Progenitor cell of endocrine pancreas (in vitro differentiated cells): ENCODE data around the gene IL1F10. TPM values are rescaled to one million over a fixed set of nuclear protein-coding genes. Genes with fewer than 3 reads are reported as not detected.

Experiments
- DNase-seq: peaks from one replicate; pipeline ENCODE4 v3.0.0; 2021; ENCODE audit warnings: low spot score; ENCODE audit not compliant: unreplicated experiment
- H3K27ac Mint-ChIP-seq: 2 replicates; pipeline ENCODE4 v1.8.0; 2021; ENCODE audit warnings: mild to moderate bottlenecking, moderate library complexity, mixed read lengths
- H3K27me3 Mint-ChIP-seq: 2 replicates; pipeline ENCODE4 v1.8.0; 2021; ENCODE audit warnings: mixed read lengths
- H3K36me3 Mint-ChIP-seq: 2 replicates; pipeline ENCODE4 v1.8.0; 2022; ENCODE audit warnings: mixed read lengths; ENCODE audit not compliant: insufficient read depth
- H3K4me1 Mint-ChIP-seq: 2 replicates; pipeline ENCODE4 v1.8.0; 2021; ENCODE audit warnings: low read depth, mixed read lengths
- H3K4me3 Mint-ChIP-seq: 2 replicates; pipeline ENCODE4 v1.8.0; 2021; ENCODE audit warnings: low read depth, mild to moderate bottlenecking, moderate library complexity, mixed read lengths
- H3K9me3 Mint-ChIP-seq: 2 replicates; pipeline ENCODE4 v1.8.0; 2021; ENCODE audit warnings: low read depth, mixed read lengths
- total RNA-seq: library from RNA; stranded (reverse); gene quantifications from 2 replicates; pipeline ENCODE4 v1.2.1, GENCODE V29; 2021
- TF ChIP-seq, protein P1 (sequence below): fragments of 200-600 bp; sonication (generic); IDR thresholded peaks from one replicate; pipeline ENCODE4 v1.5.0; 2021; ENCODE audit warnings: antibody characterized with exemption, mild to moderate bottlenecking; ENCODE audit not compliant: unreplicated experiment

The IL1F10 gene
- total RNA-seq, 1 donor from 2014 or later = not detected

DNA sequence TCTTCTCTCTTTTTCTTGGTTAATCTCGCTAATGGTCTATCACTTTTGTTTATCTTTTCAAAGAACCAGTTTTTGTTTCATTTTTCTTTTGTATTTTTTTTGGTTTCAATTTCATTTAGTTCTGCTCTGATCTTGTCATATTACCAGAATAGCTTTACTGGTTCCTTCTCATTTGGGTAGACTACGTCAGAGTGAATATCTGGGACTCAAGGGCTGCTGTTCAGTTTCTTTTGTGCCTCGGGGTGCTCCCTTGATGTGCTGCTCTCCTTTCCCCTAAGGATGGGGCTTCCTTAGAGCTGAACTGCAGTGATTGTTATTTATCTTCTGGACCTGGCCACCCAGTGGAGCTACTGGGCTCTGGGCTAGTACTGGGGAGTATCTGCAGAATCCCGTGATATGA, 30.3 kb downstream of the IL1F10 start:
- peaks cover 30% of the 10 kb centered on the region for H3K9me3 Mint-ChIP-seq

DNA sequence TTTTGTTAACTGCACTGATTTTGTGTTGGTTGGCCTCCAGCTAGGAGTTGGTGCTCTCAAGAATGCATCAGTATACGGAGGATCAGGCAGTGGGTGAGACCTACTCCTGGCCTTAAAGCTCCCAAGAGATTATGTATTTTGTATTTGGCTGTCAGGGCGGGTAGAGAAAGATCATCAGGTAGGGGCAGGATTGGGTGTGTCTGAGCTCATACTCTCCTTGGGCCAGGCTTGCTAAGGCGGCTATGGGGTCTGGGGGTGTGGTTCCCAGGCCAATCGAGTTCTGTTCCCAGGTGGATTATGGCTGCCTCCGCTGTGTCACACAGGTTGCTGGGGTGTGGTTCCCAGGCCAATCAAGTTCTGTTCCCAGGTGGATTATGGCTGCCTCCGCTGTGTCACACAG, 30.8 kb downstream of the IL1F10 start:
- TF ChIP-seq, protein P1, sequence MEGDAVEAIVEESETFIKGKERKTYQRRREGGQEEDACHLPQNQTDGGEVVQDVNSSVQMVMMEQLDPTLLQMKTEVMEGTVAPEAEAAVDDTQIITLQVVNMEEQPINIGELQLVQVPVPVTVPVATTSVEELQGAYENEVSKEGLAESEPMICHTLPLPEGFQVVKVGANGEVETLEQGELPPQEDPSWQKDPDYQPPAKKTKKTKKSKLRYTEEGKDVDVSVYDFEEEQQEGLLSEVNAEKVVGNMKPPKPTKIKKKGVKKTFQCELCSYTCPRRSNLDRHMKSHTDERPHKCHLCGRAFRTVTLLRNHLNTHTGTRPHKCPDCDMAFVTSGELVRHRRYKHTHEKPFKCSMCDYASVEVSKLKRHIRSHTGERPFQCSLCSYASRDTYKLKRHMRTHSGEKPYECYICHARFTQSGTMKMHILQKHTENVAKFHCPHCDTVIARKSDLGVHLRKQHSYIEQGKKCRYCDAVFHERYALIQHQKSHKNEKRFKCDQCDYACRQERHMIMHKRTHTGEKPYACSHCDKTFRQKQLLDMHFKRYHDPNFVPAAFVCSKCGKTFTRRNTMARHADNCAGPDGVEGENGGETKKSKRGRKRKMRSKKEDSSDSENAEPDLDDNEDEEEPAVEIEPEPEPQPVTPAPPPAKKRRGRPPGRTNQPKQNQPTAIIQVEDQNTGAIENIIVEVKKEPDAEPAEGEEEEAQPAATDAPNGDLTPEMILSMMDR = no peak
- Mint-ChIP-seq H3K4me3 (no peak overlapping the region), H3K9me3 (peaks cover 33% of the 10 kb centered on the region), H3K36me3 (no peaks in the 10 kb centered on the region), H3K4me1 (no peaks in the 10 kb centered on the region), H3K27ac (no peak overlapping the region), H3K27me3 (peaks cover 12% of the 10 kb centered on the region)
- DNase-seq = no peak

More for the DNA sequence above, 30.3 kb downstream of the IL1F10 start:
- Mint-ChIP-seq H3K27me3 (peaks cover 8% of the 10 kb centered on the region), H3K4me3 (no peak overlapping the region), H3K27ac (no peak overlapping the region), H3K4me1 (no peaks in the 10 kb centered on the region), H3K36me3 (no peaks in the 10 kb centered on the region)
- TF ChIP-seq, protein P1 = no peak
- DNase-seq = no peak

DNA sequence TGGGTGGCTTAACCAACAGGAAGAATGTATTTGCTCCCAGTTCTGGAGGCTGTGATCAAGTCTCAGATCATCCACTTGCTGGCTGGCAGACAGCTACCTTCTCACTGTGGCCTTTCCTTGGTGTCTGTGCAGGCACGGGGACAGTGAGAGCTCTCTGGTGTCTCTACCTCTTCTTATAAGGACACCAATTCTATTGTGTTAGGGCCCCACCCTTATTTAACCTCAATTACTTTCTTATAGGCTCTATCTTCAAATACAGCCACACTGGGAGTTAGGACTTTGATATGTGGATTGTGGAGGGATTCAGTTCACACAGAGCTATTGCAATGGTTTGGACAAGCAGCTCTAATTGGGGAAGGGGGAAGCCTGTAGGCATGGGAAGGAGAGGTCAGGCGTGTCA, 34.4 kb downstream of the IL1F10 start:
- no peak for DNase-seq
- Mint-ChIP-seq H3K4me3 (no peak overlapping the region), H3K9me3 (peaks cover 19% of the 10 kb centered on the region), H3K36me3 (no peaks in the 10 kb centered on the region), H3K27me3 (peaks cover 25% of the 10 kb centered on the region), H3K4me1 (peaks cover 2% of the 10 kb centered on the region), H3K27ac (no peak overlapping the region)
- TF ChIP-seq, protein P1 = no peak

DNA sequence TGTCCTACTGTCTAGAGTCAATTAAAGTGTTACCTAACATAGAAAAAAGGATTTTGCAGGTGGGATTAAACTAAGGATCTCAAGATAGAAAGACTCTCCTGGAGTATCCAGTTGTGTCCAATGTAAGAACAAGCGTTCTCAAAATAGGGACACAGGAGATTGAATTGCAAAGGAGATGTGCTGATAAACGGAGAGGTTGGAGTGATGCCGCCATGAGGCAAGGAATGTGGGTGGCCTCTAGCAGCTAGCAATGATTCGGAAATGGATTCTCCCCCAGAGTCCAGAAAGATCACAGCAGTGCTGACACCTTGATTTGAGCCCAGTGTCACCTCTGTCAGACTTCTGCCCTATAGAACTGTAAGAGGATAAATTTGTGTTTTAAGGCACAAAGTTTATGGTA, 35.5 kb downstream of the IL1F10 start:
- peaks cover 2% of the 10 kb centered on the region for H3K4me1 Mint-ChIP-seq
- H3K27me3 Mint-ChIP-seq = peaks cover 26% of the 10 kb centered on the region
- TF ChIP-seq, protein P1 = no peak
- no peak overlapping the region for H3K27ac Mint-ChIP-seq
- H3K36me3 Mint-ChIP-seq = no peaks in the 10 kb centered on the region
- no peak overlapping the region for H3K4me3 Mint-ChIP-seq
- DNase-seq = no peak
- H3K9me3 Mint-ChIP-seq = peaks cover 12% of the 10 kb centered on the region

DNA sequence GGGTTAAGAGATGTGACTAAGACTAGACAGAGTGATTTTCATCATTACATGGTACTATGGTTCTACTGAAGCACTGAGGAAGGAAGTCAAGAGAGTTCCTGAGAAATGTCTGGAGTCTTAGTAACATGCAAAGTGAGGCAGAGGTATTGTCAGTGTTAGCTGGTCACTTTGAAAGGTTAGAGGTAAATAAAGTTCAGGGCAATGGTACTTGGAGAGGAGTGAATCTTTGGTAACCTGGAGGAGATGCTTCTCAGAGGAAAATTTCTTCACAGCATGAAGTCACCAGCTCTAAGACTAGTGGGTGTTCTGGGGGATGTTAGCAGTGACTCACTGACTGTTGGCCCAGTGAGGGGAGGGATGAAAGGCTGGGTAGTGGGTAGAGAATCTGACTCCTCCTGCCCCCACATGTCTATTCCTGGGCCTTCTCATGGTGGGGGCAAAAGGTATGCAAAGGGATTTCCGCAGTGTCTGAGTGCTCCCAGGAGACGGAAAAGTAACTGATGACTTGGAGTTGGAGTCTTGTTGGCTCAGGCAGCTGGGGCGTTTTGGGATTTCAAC, 36.4 kb downstream of the IL1F10 start:
- Mint-ChIP-seq H3K4me1 (peaks cover 2% of the 10 kb centered on the region), H3K27me3 (peaks cover 26% of the 10 kb centered on the region), H3K36me3 (no peaks in the 10 kb centered on the region), H3K4me3 (no peak overlapping the region), H3K27ac (no peak overlapping the region), H3K9me3 (peaks cover 12% of the 10 kb centered on the region)
- DNase-seq = no peak
- TF ChIP-seq, protein P1 = no peak
